ENCODE results near the gene ACOT2.

GRCh38 chr14:73613419-73613963 lies 44.5 kb downstream of the ACOT2 start:
- no peak for TF ChIP-seq EZH2 (IDR thresholded peaks at IDR 0.05; ENCODE audit: borderline replicate concordance, low read length)
- TF ChIP-seq CTCF (IDR thresholded peaks at IDR 0.05; ENCODE audit: low read length), result no peak
